IMR-90 (cell line): ENCODE data around the gene ZXDC. TPM values are rescaled to one million over a fixed set of nuclear protein-coding genes. Genes with fewer than 3 reads are reported as not detected.

Experiments used
- ATAC-seq: fragments of 200-7000 bp; cut with Tn5 transposase; 2 replicates; pipeline ENCODE4 v1.9.1; 2020; ENCODE audit warnings: low read depth, mild to moderate bottlenecking, moderate library complexity
- BruUV-seq: library from RNA; stranded (reverse); fragments of 400-500 nt; replicated peaks from 2 replicates; lab custom pipeline; 2021; lab: Mats Ljungman, UMichigan
- CTCF ChIA-PET: fragments of 300-600 bp; formaldehyde crosslinking; extraction: SDS; loops from one replicate; lab custom pipeline; 2021; ENCODE audit warnings: antibody characterized with exemption; lab: Yijun Ruan, JAX
- POLR2A ChIA-PET: fragments of 300-600 bp; sonication (Branson Sonifier 250); formaldehyde crosslinking; loops from one replicate; lab custom pipeline; 2022; ENCODE audit warnings: antibody characterized with exemption; ENCODE audit not compliant: unreplicated experiment; lab: Charles Lee
- DNase-seq: peaks from one replicate; pipeline ENCODE4 v3.0.0; 2013
- H2AFZ ChIP-seq: replicated peaks from 2 replicates; pipeline ENCODE3; 2013; ENCODE audit warnings: low read length, mild to moderate bottlenecking; ENCODE audit not compliant: poor library complexity
- H2AK5ac ChIP-seq: 2 replicates; pipeline ENCODE4 v1.6.1; 2013; ENCODE audit warnings: low read depth, low read length, inconsistent platforms
- H2AK9ac ChIP-seq: replicated peaks from 2 replicates; pipeline ENCODE3; 2013; ENCODE audit warnings: mild to moderate bottlenecking, low read depth, low read length, moderate library complexity; ENCODE audit not compliant: poor library complexity
- H2BK120ac ChIP-seq: 2 replicates; pipeline ENCODE4 v1.6.1; 2013; ENCODE audit warnings: low read depth, low read length, inconsistent platforms
- H2BK15ac ChIP-seq: 3 replicates; pipeline ENCODE4 v1.6.1; 2013; ENCODE audit warnings: low read depth, low read length, inconsistent platforms
- H2BK20ac ChIP-seq: 2 replicates; pipeline ENCODE4 v1.6.1; 2013; ENCODE audit warnings: low read depth, mild to moderate bottlenecking, inconsistent platforms, low read length, moderate library complexity
- H2BK5ac ChIP-seq: 2 replicates; pipeline ENCODE4 v1.6.1; 2013; ENCODE audit warnings: mild to moderate bottlenecking, low read depth, low read length, inconsistent platforms; ENCODE audit not compliant: poor library complexity, severe bottlenecking
- H3K14ac ChIP-seq: replicated peaks from 2 replicates; pipeline ENCODE4 v1.6.1; 2013; ENCODE audit warnings: low read depth, low read length, inconsistent platforms
- H3K18ac ChIP-seq: 2 replicates; pipeline ENCODE4 v1.6.1; 2013; ENCODE audit warnings: low read depth, low read length, control low read depth
- H3K23ac ChIP-seq: 2 replicates; pipeline ENCODE4 v1.6.1; 2013; ENCODE audit warnings: low read depth, low read length, inconsistent platforms
- H3K27ac ChIP-seq: 2 replicates; pipeline ENCODE4 v1.5.1; 2013; ENCODE audit warnings: mild to moderate bottlenecking, control low read depth, low read length; ENCODE audit not compliant: insufficient read depth
- H3K27me3 ChIP-seq: 2 replicates; pipeline ENCODE4 v1.6.1; 2013; ENCODE audit warnings: low read length; ENCODE audit not compliant: control insufficient read depth, insufficient read depth
- H3K36me3 ChIP-seq: 2 replicates; pipeline ENCODE4 v1.6.1; 2013; ENCODE audit warnings: low read length, mixed read lengths; ENCODE audit not compliant: control insufficient read depth, insufficient read depth
- H3K4ac ChIP-seq: 2 replicates; pipeline ENCODE4 v1.6.1; 2013; ENCODE audit warnings: low read depth, low read length, inconsistent platforms
- H3K4me1 ChIP-seq: 2 replicates; pipeline ENCODE4 v1.6.1; 2013; ENCODE audit warnings: low read length, mixed read lengths; ENCODE audit not compliant: control insufficient read depth, insufficient read depth
- H3K4me2 ChIP-seq: 2 replicates; pipeline ENCODE4 v1.6.1; 2013; ENCODE audit warnings: low read depth, mild to moderate bottlenecking, control low read depth, low read length, moderate library complexity
- H3K4me3 ChIP-seq: 2 replicates; pipeline ENCODE4 v1.5.1; 2013; ENCODE audit warnings: low read depth, mild to moderate bottlenecking, control low read depth, low read length, moderate library complexity; ENCODE audit not compliant: insufficient read depth
- H3K56ac ChIP-seq: 2 replicates; pipeline ENCODE4 v1.6.1; 2013; ENCODE audit warnings: low read length, inconsistent platforms; ENCODE audit not compliant: insufficient read depth; ENCODE audit errors: extremely low read depth
- H3K79me1 ChIP-seq, 2 experiments: 2 replicates each; pipeline ENCODE4 v1.6.1; 2013; ENCODE audit warnings: low read length in 2 of 2, inconsistent platforms in 1 of 2, low read depth in 1 of 2
- H3K9ac ChIP-seq: 2 replicates; pipeline ENCODE4 v1.6.1; 2013; ENCODE audit warnings: low read depth, low read length, control low read depth
- H3K9me1 ChIP-seq: 2 replicates; pipeline ENCODE4 v1.6.1; 2013; ENCODE audit warnings: low read length, inconsistent platforms; ENCODE audit not compliant: insufficient read depth
- H3K9me3 ChIP-seq: 2 replicates; pipeline ENCODE4 v1.6.1; 2013; ENCODE audit warnings: low read length; ENCODE audit not compliant: control insufficient read depth, insufficient read depth
- H4K20me1 ChIP-seq: 2 replicates; pipeline ENCODE4 v1.6.1; 2013; ENCODE audit warnings: low read length, inconsistent platforms; ENCODE audit not compliant: insufficient read depth
- H4K5ac ChIP-seq: 2 replicates; pipeline ENCODE4 v1.6.1; 2013; ENCODE audit warnings: mild to moderate bottlenecking, low read depth, low read length, control low read depth
- H4K8ac ChIP-seq, 2 experiments: 2 replicates each; pipeline ENCODE4 v1.6.1; 2013; ENCODE audit warnings: low read depth in 2 of 2, low read length in 2 of 2, control low read depth in 1 of 2, inconsistent platforms in 1 of 2
- H4K91ac ChIP-seq: 2 replicates; pipeline ENCODE4 v1.6.1; 2013; ENCODE audit warnings: low read depth, low read length, inconsistent platforms; ENCODE audit not compliant: insufficient read depth
- BHLHE40 ChIP-seq: fragments of 150-350 bp; IDR thresholded peaks from 2 replicates; pipeline ENCODE4 v1.6.1; 2016; ENCODE audit warnings: mild to moderate bottlenecking, low read depth, low read length
- CEBPB ChIP-seq: IDR thresholded peaks from 2 replicates; pipeline ENCODE4 v1.6.1; 2012; ENCODE audit warnings: low read depth, low read length, improper control_type of control experiment
- CHD1 ChIP-seq: IDR thresholded peaks from 2 replicates; pipeline ENCODE4 v1.6.1; 2012; ENCODE audit warnings: low read depth, low read length, improper control_type of control experiment
- ELK1 ChIP-seq: fragments of 150-350 bp; IDR thresholded peaks from 2 replicates; pipeline ENCODE4 v1.6.1; 2016; ENCODE audit warnings: low read depth, mild to moderate bottlenecking, low read length, moderate library complexity, borderline replicate concordance
- FOS ChIP-seq: fragments of 150-350 bp; IDR thresholded peaks from 2 replicates; pipeline ENCODE4 v1.6.1; 2016; ENCODE audit warnings: low read depth, low read length
- MAFK ChIP-seq: IDR thresholded peaks from 2 replicates; pipeline ENCODE4 v1.6.1; 2012; ENCODE audit warnings: low read depth, low read length, improper control_type of control experiment
- MAZ ChIP-seq: IDR thresholded peaks from 2 replicates; pipeline ENCODE4 v1.6.1; 2012; ENCODE audit warnings: low read depth, mild to moderate bottlenecking, low read length, improper control_type of control experiment, moderate library complexity, borderline replicate concordance
- MXI1 ChIP-seq: IDR thresholded peaks from 2 replicates; pipeline ENCODE4 v1.6.1; 2012; ENCODE audit warnings: low read depth, mild to moderate bottlenecking, low read length, moderate library complexity, borderline replicate concordance
- NFE2L2 ChIP-seq: fragments of 150-350 bp; IDR thresholded peaks from 2 replicates; pipeline ENCODE4 v1.6.1; 2016; ENCODE audit warnings: low read depth, mild to moderate bottlenecking, low read length
- POLR2A ChIP-seq: IDR thresholded peaks from 2 replicates; pipeline ENCODE4 v1.6.1; 2012; ENCODE audit warnings: mild to moderate bottlenecking, low read depth, low read length
- RAD21 ChIP-seq: IDR thresholded peaks from 2 replicates; pipeline ENCODE4 v1.6.1; 2012; ENCODE audit warnings: low read length, improper control_type of control experiment
- RCOR1 ChIP-seq: IDR thresholded peaks from 2 replicates; pipeline ENCODE4 v1.6.1; 2012; ENCODE audit warnings: mild to moderate bottlenecking, low read length, improper control_type of control experiment; ENCODE audit not compliant: insufficient replicate concordance
- RFX5 ChIP-seq: IDR thresholded peaks from 2 replicates; pipeline ENCODE4 v1.8.0; 2012; ENCODE audit warnings: low read depth, mild to moderate bottlenecking, low read length, moderate library complexity
- SMC3 ChIP-seq: fragments of 150-350 bp; IDR thresholded peaks from 2 replicates; pipeline ENCODE4 v1.6.1; 2016; ENCODE audit warnings: low read depth, mild to moderate bottlenecking, antibody characterized with exemption, low read length, moderate library complexity
- USF2 ChIP-seq: fragments of 150-350 bp; IDR thresholded peaks from 2 replicates; pipeline ENCODE4 v1.6.1; 2017; ENCODE audit warnings: mild to moderate bottlenecking, antibody characterized with exemption, low read length, low read depth
- WGBS, 2 experiments: methylation state at CpG; one replicate each; pipeline versions ENCODE4 v1.1.5 to v1.1.7; 2013; ENCODE audit warnings: missing lambda C conversion rate in 2 of 2; ENCODE audit not compliant: insufficient read length in 1 of 2; ENCODE audit errors: extremely low coverage in 2 of 2; 5-methylcytosine and 5-hydroxymethylcytosine counted together
- dilution Hi-C: fragments of 300-500 bp; cut with HindIII; formaldehyde crosslinking; loops from one replicate; pipeline ENCODE4 v1.14.3; 2018; ENCODE audit warnings: low sequenced_read_pairs; ENCODE audit not compliant: unreplicated experiment
- in situ Hi-C: fragments of 300-500 bp; cut with MboI; formaldehyde crosslinking; loops from 3 replicates; pipeline ENCODE4 v1.14.3; 2019; ENCODE audit warnings: low sequenced_read_pairs, inconsistent platforms, mixed read lengths
- intact Hi-C: fragments of 100-400 bp; cut with micrococcal nuclease; formaldehyde crosslinking; loops from 2 replicates; pipeline ENCODE4 v1.10.0; 2022
- polyA plus RNA-seq, 3 experiments: library from polyadenylated mRNA; depleted of rRNA; stranded (reverse); fragments of >200 nt; gene quantifications; 2 replicates each; pipeline ENCODE4 v1.2.3, GENCODE V29; 2012; ENCODE audit warnings: low replicate concordance in 1 of 3
- total RNA-seq: library from RNA; depleted of rRNA; stranded (reverse); fragments of >200 nt; gene quantifications from 2 replicates; pipeline ENCODE4 v1.2.3, GENCODE V29; 2012

Gene ZXDC
- total and polyA plus RNA-seq, 2 of the 4 experiments (the other 2 are of a cell fraction): 11.5 to 14.3 TPM

DNA sequence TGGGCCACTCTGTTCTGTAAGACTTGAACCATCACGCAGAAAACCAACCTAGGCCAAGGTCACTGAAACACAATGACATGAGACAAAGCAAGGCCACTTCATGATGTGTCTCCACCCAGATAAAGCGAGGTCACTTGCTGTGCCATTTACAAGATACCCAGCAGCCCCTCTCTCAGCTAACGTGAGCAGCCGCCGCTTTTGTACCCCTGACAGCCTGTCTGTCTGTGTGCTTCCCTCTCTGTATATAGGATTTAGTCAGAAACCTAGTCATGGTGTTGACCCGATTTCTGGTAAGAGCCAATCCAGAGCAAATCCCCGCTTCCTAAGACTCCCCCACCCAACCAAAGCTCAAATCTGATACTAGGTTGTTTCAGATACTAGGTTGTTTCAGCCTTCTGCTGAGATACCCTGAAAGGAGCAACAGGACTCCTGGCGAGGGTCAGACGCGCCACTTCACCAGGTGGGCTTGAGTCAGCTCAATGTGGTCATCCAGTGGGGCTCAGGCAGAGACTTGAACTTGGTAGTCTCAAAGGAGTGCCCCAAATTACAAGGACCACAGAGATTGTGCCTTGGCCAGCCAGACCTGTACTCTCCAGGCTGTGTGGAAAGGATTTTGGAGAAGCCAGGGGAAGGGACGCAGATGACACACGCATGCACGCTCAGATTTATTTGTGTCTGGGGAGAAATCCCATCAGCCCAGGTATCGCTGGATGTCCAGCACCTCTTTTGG, 3.1 kb upstream of the ZXDC start:
- Histone ChIP-seq H4K5ac (no peak overlapping the region), H3K18ac (no peak overlapping the region), H3K27ac (no peak overlapping the region), H2BK5ac (no peak overlapping the region), H2AFZ (no peak overlapping the region), H3K9ac (no peak overlapping the region), H3K4me2 (no peak overlapping the region), H4K8ac (no peak overlapping the region), H3K36me3 (no peaks in the 10 kb centered on the region), H4K91ac (no peak overlapping the region), H3K23ac (no peak overlapping the region), H2AK5ac (no peak overlapping the region), H3K9me1 (peaks cover 10% of the 10 kb centered on the region; the same call in 1 of the 2 replicates), H3K9me3 (no peaks in the 10 kb centered on the region), H3K4me1 (peaks cover 6% of the 10 kb centered on the region), H2BK15ac (no peak overlapping the region), H3K56ac (no peak overlapping the region), H3K4me3 (no peak overlapping the region), H3K79me1 (peaks cover 6 to 15% of the 10 kb centered on the region in 2 experiments; a peak in 3 of 4 replicates), H2BK20ac (no peak overlapping the region), H2BK120ac (no peak overlapping the region), H2AK9ac (no peak overlapping the region), H3K27me3 (peaks cover 2% of the 10 kb centered on the region; the same call in 1 of the 2 replicates), H3K14ac (no peak overlapping the region), H4K20me1 (peaks cover 11% of the 10 kb centered on the region), H3K4ac (no peak overlapping the region)
- dilution Hi-C loops (no loop called here), intact Hi-C loops (loop anchor here (5.0 to 10.0 kb wide), 2 partner anchors 221 to 344 kb away; no protein-coding TSS in a partner anchor), in situ Hi-C loops (no loop called here)
- CTCF ChIA-PET: interaction anchor here (0.7 kb wide), 1 partner anchor 192 kb away, joined by 3 read pairs; no protein-coding TSS in a partner anchor
- POLR2A ChIA-PET: no interaction called here
- DNase-seq (no peak), ATAC-seq (no peak)
- WGBS, 2 experiments: 98% methylated on average over 4 of the region's 14 CpGs; no CpG with 5 or more reads in 1 of the 2 experiments
- BruUV-seq: no TSS peak
- TF ChIP-seq RCOR1 (no peak), RFX5 (no peak), MAFK (no peak), BHLHE40 (no peak), USF2 (no peak), MAZ (no peak), FOS (no peak), POLR2A (no peak), CHD1 (no peak), CEBPB (no peak), ELK1 (no peak), SMC3 (no peak), RAD21 (no peak), NFE2L2 (no peak), MXI1 (no peak)
